H1 (cell line): ENCODE results near the gene CD34. TPM values are rescaled to one million over a fixed set of nuclear protein-coding genes. Genes with fewer than 3 reads are reported as not detected.

Experiments
- CTBP2 ChIP-seq: IDR thresholded peaks from 2 replicates; pipeline ENCODE4 v1.7.0; 2011; ENCODE audit warnings: borderline replicate concordance, mild to moderate bottlenecking, moderate library complexity, mixed read lengths, low read length; ENCODE audit not compliant: insufficient read depth, insufficient read length
- POLR2AphosphoS5 ChIP-seq: IDR thresholded peaks from 2 replicates; pipeline ENCODE4 v1.6.1; 2011; ENCODE audit warnings: low read depth, low read length
- TBP ChIP-seq: IDR thresholded peaks from 2 replicates; pipeline ENCODE4 v1.6.1; 2011; ENCODE audit warnings: low read depth, low read length, improper control_type of control experiment
- polyA plus RNA-seq, 7 experiments: library from polyadenylated mRNA; depleted of rRNA in 3 of 7; stranded (reverse) in 5 of 7; unstranded in 2 of 7; fragments of >200 nt in 5 of 7; fragments of 200-250 nt in 2 of 7; gene quantifications; 1 replicate in 5 of 7; 2 replicates in 1 of 7; 4 replicates in 1 of 7; pipeline versions ENCODE4 v1.2.1 to v1.2.3, GENCODE V29; 2011 to 2013; ENCODE audit warnings: missing spikeins in 2 of 7, mixed read lengths in 2 of 7
- total RNA-seq: library from RNA; stranded (reverse); fragmentation: NEBNext Ultra II Directional; extraction: Animal tissue kit (Norgen Biotek cat#: 25700); gene quantifications from 2 replicates; pipeline ENCODE4 v1.2.1, GENCODE V29; 2021

Gene CD34
- total and polyA plus RNA-seq, 2 of the 8 experiments (the other 6 are each of a cell fraction or from before 2014, with no cell fraction given), result 0.39 to 0.54 TPM

- TF ChIP-seq CTBP2 (no peak), TBP (no peak), POLR2AphosphoS5 (no peak)
Measured at GRCh38 chr1:207833956-207834660, 76.8 kb downstream of the CD34 start (continued).
